Measurements from ENCODE around the gene NINJ1.

The NINJ1 gene

GRCh38 chr9:93134015-93134739 lies at the start of gene NINJ1:
Gene NINJ1, minus strand, starts transcription at chr9:93134251. Its CDS starts 34 bp downstream, at chr9:93134217.
- DNase-seq, result peak; percentile 83

GRCh38 chr9:93183131-93183662 lies 49.1 kb upstream of the NINJ1 start:
- DNase-seq, result no peak

DNA sequence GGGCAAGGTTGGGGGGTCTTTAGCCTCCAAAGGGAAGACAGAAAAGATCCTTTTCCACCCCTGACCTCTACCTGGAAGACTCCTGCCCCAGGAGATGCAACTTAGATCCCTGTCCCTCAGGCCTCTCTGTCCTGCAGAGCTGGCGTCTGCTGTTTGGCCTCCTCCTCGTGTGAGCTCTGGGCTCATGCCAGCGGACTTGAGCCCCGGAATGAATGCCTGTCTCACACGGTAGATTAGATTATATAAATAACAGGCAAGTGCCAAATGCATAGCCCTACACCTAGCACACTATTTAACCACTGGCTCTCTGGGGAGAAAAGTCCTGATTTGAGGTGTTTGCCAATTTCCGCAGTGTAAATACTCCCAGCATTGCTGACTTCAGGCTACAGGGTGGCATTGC lies 48.5 kb upstream of the NINJ1 start:
- no peak for DNase-seq

- DNase-seq, result no peak
Observed at GRCh38 chr9:93181672-93182435, 47.8 kb upstream of the NINJ1 start.

GRCh38 chr9:93180938-93181337 lies 46.9 kb upstream of the NINJ1 start:
- no peak for DNase-seq

- DNase-seq, result no peak
Observed at GRCh38 chr9:93178851-93179786, 45.1 kb upstream of the NINJ1 start.

- DNase-seq, result no peak
Observed at GRCh38 chr9:93177676-93178075, 43.6 kb upstream of the NINJ1 start.

DNA sequence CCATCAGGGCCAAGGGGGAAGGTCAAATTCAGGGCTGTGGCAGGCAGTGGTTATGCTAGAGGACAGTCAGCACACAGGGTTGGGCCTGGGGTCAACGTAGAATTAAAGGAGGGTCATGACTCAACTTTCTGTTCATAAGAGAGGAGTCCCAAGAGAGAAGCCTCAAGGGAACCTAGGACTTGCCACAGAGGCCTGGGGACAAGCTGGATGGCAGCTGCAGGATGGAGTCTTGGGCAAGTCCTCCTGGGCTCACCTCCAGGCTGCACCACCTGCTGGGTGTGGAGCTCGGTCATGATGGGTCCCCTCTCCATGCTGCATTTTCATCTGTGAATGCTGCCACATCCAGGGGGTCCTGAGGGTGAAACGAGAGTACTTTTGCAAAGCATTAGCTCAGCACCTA lies 40.9 kb upstream of the NINJ1 start:
- DNase-seq, result no peak

GRCh38 chr9:93173365-93174051 lies 39.5 kb upstream of the NINJ1 start:
- DNase-seq, result no peak

DNA sequence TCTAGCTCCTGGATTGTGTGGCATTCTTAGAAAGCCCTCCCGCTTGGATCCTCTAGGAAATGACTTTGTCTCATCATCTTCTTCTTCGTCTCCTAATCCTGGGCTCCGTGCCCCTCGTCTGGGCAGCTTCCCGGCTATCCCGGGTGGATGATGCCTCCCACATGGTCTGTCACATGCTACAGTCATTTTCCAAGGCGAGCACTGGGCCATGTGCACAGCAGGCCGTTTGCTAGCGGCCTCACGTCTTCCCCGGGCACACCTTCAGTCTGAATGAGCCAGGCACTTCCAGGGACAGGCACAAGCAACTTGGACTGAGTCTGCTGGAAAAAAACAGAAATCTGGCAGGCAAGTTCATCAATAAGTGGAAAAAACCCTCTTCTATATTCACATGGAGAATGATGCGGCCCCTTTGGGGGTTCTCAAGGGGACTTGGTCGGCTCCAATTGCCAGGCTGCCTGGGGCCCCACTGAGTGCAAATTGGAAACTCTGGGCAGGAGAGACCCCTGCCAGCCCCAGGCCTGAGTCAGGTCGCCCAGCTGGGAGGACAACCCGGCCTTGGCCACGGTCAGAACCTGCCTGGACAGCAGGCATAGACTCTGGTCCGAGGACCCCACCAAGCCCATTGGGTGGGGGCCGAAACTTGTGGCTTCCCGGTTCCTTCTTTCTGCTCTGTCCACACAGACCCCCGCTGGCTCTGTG lies 38.8 kb upstream of the NINJ1 start:
- no peak for DNase-seq

- DNase-seq, result no peak
Observed at GRCh38 chr9:93171261-93171990, 37.4 kb upstream of the NINJ1 start.

DNA sequence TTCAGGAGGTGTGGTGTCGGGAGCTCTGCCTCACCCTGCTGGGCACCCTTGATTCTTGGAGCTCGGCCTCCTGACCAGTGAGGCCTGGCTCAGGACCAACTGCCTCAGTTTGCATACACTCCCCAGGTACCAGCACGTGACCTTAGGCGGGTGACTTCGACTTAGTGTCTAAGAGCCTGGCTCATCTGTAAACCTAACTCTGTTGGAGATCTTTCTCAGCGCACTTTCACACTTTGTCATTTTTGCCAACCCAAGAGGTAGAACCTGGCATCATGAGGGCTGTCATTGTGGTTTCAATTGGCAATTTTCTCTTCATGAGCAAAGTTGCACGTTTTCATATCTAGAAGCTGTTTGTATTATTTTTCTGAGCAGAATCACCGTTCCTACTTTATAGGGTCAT lies 36.5 kb upstream of the NINJ1 start:
- DNase-seq, result no peak

DNA sequence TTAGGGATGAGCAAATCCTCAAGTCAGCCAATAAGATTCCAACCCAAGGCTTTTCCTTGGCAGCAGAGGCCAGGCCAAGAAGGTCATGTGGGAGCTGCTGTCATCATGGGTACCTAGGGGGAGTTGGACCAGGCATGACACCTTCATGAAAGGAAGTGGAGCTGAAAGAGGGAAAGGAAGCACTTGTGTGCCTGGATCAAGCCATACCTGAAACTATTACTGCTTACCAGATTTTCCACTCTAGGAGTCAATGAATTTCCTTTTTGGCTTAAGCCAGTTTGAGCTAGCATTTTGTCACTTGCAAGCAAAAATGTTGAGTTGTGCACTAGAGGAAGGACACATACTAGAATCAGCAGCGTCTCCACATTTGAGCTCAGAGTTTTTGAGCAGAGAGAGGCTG lies 35.4 kb upstream of the NINJ1 start:
- no peak for DNase-seq

DNA sequence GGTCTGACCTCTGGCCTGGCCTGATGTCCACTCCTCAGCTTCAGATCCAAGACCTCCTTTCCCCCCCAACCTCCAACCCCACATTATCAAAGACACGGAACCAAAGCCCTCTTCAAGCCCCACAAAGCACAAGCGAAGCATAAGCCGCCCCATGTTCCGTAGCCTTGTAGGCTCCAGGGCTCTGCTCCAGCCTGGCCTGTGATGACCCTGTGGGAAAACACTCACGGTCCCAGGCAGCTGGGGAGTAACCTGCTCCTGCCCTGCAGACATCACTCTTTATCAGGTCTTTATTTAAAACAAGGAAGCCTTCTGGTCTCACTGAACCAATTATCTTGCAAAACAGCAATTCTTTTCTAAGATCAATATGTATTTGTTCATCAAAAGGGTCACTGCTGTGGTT lies 34.5 kb upstream of the NINJ1 start:
- DNase-seq, result no peak

GRCh38 chr9:93167838-93168237 lies 33.8 kb upstream of the NINJ1 start:
- no peak for DNase-seq

GRCh38 chr9:93167185-93167584 lies 33.1 kb upstream of the NINJ1 start:
- no peak for DNase-seq

GRCh38 chr9:93166699-93167098 lies 32.6 kb upstream of the NINJ1 start:
- no peak for DNase-seq

GRCh38 chr9:93164085-93164484 lies 30.0 kb upstream of the NINJ1 start:
- no peak for DNase-seq

GRCh38 chr9:93161786-93162562 lies 27.9 kb upstream of the NINJ1 start:
- no peak for DNase-seq
